Parathyroid adenoma (tissue), 2 donors: ENCODE measurements around the gene ST7.

Experiments
- H2AFZ ChIP-seq: fragments of 300-600 bp; sonication (generic); one replicate; pipeline ENCODE4 v1.7.0; 2017; ENCODE audit warnings: antibody characterized with exemption, mild to moderate bottlenecking
- H3K27ac ChIP-seq: fragments of 300-600 bp; sonication (generic); one replicate; pipeline ENCODE4 v1.7.0; 2017
- H3K27me3 ChIP-seq: fragments of 300-600 bp; sonication (generic); one replicate; pipeline ENCODE4 v1.7.0; 2017; ENCODE audit warnings: low read length; ENCODE audit not compliant: control insufficient read depth, insufficient read depth
- H3K36me3 ChIP-seq: fragments of 300-600 bp; sonication (generic); one replicate; pipeline ENCODE4 v1.7.0; 2017; ENCODE audit warnings: low read length; ENCODE audit not compliant: control insufficient read depth, insufficient read depth
- H3K4me1 ChIP-seq: fragments of 300-600 bp; sonication (generic); one replicate; pipeline ENCODE4 v1.7.0; 2017; ENCODE audit warnings: control low read depth
- H3K4me2 ChIP-seq: fragments of 300-600 bp; sonication (generic); one replicate; pipeline ENCODE4 v1.7.0; 2017; ENCODE audit warnings: low read length
- H3K4me3 ChIP-seq: fragments of 300-600 bp; sonication (generic); one replicate; pipeline ENCODE4 v1.7.0; 2017; ENCODE audit warnings: low read depth, low read length
- H3K79me2 ChIP-seq: fragments of 300-600 bp; sonication (generic); one replicate; pipeline ENCODE4 v1.7.0; 2017; ENCODE audit warnings: control low read depth
- H3K9ac ChIP-seq: fragments of 300-600 bp; sonication (generic); one replicate; pipeline ENCODE4 v1.7.0; 2017; ENCODE audit warnings: mild to moderate bottlenecking
- H3K9me3 ChIP-seq: fragments of 300-600 bp; sonication (generic); one replicate; pipeline ENCODE4 v1.7.0; 2017; ENCODE audit warnings: low read length; ENCODE audit not compliant: control insufficient read depth
- TF ChIP-seq, protein P1 (sequence below): fragments of 300-600 bp; sonication (generic); IDR thresholded peaks from one replicate; pipeline ENCODE4 v1.7.0; 2017; ENCODE audit warnings: antibody characterized with exemption, mild to moderate bottlenecking
- donor health status: primary hyperparathyroidism.

ST7 gene

DNA sequence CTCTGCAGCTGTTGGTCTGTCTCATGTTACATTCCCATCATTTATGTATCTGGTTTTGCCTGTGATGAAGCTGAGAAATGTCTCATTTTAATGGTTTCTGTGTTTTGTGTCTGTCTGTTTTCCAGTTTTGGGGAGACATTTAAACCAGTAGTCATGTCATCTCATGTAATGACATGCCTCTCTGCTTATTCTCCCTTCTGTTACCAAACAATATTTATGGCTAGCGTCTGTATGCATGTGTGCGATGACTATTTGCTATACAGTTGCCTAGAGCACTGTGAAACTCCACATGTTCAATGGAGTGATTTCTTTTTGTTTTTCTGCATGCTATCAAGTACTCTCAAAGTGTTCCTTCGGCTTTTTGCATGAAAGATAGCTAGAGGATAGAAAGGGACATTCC is 132.0 kb downstream of the ST7 start:
- H2AFZ ChIP-seq: no peak overlapping the region

DNA sequence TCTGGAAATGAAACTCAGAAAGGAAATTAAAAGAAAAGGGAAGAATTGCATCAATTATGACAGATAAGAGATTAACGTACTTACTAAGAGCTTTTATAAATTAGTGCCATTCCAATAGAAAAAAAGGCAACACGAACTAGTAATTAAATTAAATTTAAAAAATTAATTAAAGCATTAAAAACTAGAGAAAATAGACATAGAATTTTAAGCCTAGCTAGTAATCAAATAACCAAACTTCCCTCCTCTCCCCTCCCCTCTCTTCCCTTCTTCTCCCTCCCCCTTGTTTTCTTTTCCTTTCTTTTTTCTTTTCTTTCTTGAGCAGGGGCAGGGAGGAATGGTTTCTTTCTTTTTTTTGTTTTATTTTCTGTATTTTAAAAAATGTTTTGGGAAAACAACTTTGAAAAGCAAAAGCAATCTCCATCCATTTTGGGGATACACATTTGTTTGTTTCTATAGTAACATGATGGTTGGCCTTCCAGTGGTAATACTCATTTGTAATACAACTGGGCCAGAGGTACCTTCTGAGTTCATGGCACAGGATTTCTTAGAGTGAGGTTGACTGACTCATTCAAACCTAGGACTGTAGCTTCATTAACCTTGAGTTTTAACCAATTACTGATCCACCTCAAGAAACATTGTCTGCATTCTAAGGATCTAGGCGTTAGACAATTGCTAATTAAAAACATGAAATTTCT is 132.6 kb downstream of the ST7 start:
- TF ChIP-seq, protein P1, sequence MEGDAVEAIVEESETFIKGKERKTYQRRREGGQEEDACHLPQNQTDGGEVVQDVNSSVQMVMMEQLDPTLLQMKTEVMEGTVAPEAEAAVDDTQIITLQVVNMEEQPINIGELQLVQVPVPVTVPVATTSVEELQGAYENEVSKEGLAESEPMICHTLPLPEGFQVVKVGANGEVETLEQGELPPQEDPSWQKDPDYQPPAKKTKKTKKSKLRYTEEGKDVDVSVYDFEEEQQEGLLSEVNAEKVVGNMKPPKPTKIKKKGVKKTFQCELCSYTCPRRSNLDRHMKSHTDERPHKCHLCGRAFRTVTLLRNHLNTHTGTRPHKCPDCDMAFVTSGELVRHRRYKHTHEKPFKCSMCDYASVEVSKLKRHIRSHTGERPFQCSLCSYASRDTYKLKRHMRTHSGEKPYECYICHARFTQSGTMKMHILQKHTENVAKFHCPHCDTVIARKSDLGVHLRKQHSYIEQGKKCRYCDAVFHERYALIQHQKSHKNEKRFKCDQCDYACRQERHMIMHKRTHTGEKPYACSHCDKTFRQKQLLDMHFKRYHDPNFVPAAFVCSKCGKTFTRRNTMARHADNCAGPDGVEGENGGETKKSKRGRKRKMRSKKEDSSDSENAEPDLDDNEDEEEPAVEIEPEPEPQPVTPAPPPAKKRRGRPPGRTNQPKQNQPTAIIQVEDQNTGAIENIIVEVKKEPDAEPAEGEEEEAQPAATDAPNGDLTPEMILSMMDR: no peak
- Histone ChIP-seq H3K27ac (no peak overlapping the region), H3K27me3 (no peaks in the 10 kb centered on the region), H3K36me3 (no peaks in the 10 kb centered on the region), H3K4me3 (no peak overlapping the region), H3K9ac (no peak overlapping the region), H3K79me2 (no peaks in the 10 kb centered on the region), H3K9me3 (no peaks in the 10 kb centered on the region), H3K4me2 (no peak overlapping the region), H3K4me1 (no peaks in the 10 kb centered on the region), H2AFZ (no peak overlapping the region)

More for the DNA sequence above, 132.0 kb downstream of the ST7 start:
- Histone ChIP-seq H3K79me2 (no peaks in the 10 kb centered on the region), H3K4me1 (no peaks in the 10 kb centered on the region), H3K27me3 (no peaks in the 10 kb centered on the region), H3K27ac (no peak overlapping the region), H3K4me3 (no peak overlapping the region), H3K4me2 (no peak overlapping the region), H3K36me3 (no peaks in the 10 kb centered on the region), H3K9ac (no peak overlapping the region), H3K9me3 (no peaks in the 10 kb centered on the region)
- TF ChIP-seq, protein P1: no peak

DNA sequence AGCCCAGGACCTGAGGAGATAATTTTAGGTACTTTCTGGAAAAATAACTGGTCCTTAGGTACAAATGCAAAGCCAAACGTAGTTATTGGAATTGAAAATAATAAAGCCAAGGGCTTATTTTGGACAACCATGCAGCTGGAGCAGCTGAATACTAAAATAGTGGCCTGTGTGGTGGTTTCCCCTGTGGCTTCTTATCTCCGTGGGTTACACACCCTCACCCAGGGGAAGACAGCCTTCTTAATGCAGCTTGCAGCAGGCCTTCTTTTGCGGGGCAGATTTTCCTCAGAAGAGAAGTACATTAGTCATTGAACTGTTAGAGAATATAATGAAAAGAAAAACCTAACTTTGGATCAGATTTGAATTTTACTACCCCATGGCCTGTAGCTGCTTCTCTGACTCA is 133.5 kb downstream of the ST7 start:
- TF ChIP-seq, protein P1: no peak
- Histone ChIP-seq H3K27ac (no peak overlapping the region), H3K79me2 (no peaks in the 10 kb centered on the region), H3K4me1 (no peaks in the 10 kb centered on the region), H3K4me2 (no peak overlapping the region), H3K36me3 (no peaks in the 10 kb centered on the region), H3K9ac (no peak overlapping the region), H2AFZ (no peak overlapping the region), H3K9me3 (no peaks in the 10 kb centered on the region), H3K27me3 (no peaks in the 10 kb centered on the region), H3K4me3 (no peak overlapping the region)

DNA sequence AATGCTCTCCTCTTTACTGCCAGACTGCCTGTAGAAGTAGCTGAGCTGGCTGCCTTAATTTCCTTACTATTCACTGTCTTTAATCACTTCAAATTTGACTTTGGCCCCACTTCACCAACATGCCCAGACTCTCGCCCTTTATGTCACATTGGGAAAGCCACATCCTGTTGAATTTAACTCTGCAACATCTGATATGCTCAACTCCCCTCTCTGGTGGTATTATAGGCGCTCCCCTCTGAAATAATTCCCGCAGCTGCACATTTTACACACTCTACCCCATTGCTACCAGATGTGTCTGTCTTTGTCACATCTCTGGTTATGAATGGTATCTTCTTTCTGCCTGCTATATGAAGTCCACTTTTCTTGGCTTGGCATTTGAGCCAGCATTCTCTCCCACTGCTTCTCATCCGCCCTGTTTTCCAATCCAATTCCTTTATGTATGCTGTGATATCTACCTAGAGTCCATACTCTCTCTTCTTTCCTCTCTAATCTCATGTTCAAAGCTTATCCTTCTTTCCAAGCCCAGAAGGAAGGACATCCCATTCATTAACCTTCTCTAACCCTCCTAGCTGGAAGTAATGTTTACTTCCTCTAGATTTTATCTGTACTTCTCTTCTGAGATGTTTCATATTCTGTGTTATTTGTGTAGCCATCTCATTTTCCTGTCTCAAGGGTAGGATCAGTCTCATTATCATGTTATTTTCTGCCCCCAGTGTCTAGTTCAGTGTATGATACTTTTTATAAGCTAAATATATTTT is 134.5 kb downstream of the ST7 start:
- Histone ChIP-seq H2AFZ (no peak overlapping the region), H3K4me2 (no peak overlapping the region), H3K4me3 (no peak overlapping the region), H3K79me2 (no peaks in the 10 kb centered on the region), H3K36me3 (no peaks in the 10 kb centered on the region), H3K4me1 (no peaks in the 10 kb centered on the region), H3K9me3 (no peaks in the 10 kb centered on the region), H3K9ac (no peak overlapping the region), H3K27me3 (no peaks in the 10 kb centered on the region), H3K27ac (no peak overlapping the region)
- TF ChIP-seq, protein P1: no peak
